ENCODE measurements around the gene TTLL5.

Gene TTLL5

DNA sequence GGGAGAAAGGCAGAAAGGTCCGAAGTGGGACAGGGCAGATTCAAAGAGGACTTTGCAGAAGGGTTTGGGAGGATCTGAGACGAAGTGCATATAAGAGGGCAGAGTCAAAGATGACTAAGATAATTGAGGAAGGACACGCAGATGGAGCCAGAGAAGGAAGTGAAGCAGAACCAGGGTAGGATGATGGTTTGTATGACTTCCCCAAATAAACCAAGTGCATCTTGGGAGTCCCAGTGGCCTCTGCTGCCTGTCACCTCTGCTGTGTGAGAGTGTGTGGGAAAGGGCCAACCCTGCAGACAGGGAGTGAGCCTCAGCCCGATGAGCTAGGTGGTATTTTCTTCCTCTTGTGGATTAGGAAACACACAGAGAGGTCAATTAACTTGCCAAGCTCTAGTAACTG, 45.8 kb upstream of the TTLL5 start:
- Histone ChIP-seq H3K27me3 (ENCODE audit: low read length) (no peaks in the 10 kb centered on the region), H3K27ac (ENCODE audit: low read depth, low read length) (no peak overlapping the region), H3K79me2 (ENCODE audit: insufficient read depth, low read length) (no peaks in the 10 kb centered on the region), H3K4me2 (ENCODE audit: low read depth, low read length, poor library complexity, severe bottlenecking) (no peak overlapping the region), H4K20me1 (ENCODE audit: low read depth, low read length) (no peaks in the 10 kb centered on the region), H3K9ac (ENCODE audit: low read length) (no peak overlapping the region), H3K9me3 (ENCODE audit: insufficient read depth, low read length) (no peaks in the 10 kb centered on the region), H2AFZ (ENCODE audit: low read depth, low read length, severe bottlenecking) (no peak overlapping the region), H3K4me3 (ENCODE audit: insufficient read depth, low read length, poor library complexity, severe bottlenecking) (no peak overlapping the region), H3F3A (ENCODE audit: insufficient read depth) (no peaks in the 10 kb centered on the region), H3K36me3 (ENCODE audit: low read length) (no peaks in the 10 kb centered on the region), H3K9me2 (replicated peaks; ENCODE audit: insufficient read depth, low read length) (no peaks in the 10 kb centered on the region)
- TF ChIP-seq, protein P1, sequence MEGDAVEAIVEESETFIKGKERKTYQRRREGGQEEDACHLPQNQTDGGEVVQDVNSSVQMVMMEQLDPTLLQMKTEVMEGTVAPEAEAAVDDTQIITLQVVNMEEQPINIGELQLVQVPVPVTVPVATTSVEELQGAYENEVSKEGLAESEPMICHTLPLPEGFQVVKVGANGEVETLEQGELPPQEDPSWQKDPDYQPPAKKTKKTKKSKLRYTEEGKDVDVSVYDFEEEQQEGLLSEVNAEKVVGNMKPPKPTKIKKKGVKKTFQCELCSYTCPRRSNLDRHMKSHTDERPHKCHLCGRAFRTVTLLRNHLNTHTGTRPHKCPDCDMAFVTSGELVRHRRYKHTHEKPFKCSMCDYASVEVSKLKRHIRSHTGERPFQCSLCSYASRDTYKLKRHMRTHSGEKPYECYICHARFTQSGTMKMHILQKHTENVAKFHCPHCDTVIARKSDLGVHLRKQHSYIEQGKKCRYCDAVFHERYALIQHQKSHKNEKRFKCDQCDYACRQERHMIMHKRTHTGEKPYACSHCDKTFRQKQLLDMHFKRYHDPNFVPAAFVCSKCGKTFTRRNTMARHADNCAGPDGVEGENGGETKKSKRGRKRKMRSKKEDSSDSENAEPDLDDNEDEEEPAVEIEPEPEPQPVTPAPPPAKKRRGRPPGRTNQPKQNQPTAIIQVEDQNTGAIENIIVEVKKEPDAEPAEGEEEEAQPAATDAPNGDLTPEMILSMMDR (IDR thresholded peaks at IDR 0.05; ENCODE audit: insufficient read depth, low read length, poor library complexity, severe bottlenecking), result no peak
- TF ChIP-seq EZH2phosphoT487 (conservative IDR thresholded peaks at IDR 0.05; ENCODE audit: low read length), result no peak

DNA sequence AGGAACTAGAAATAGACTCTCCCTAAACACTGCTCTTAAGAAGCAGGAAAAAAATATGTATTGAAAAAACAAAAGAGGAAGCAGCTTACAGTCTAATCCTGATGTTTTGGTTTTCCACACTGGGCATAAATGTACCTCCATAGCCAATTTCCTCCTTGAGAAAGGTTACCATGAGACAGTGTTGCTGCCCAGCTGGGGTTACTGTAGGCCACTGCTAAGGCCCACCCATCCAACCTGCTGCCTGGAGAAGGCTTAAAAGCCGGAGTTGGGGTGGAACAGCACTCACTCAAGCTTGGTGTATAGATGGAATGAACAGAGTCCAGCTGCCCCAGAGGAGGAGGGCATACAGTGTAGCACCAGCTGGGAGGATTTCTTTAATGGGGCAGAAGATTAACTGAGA, 41.5 kb upstream of the TTLL5 start:
- no peak overlapping the region for H2AFZ ChIP-seq (ENCODE audit: low read depth, low read length, severe bottlenecking)
- no peaks in the 10 kb centered on the region for H3F3A ChIP-seq (ENCODE audit: insufficient read depth)
- H3K9ac ChIP-seq (ENCODE audit: low read length), result no peak overlapping the region
- no peaks in the 10 kb centered on the region for H3K36me3 ChIP-seq (ENCODE audit: low read length)
- H3K4me2 ChIP-seq (ENCODE audit: low read depth, low read length, poor library complexity, severe bottlenecking), result no peak overlapping the region
- no peaks in the 10 kb centered on the region for H4K20me1 ChIP-seq (ENCODE audit: low read depth, low read length)
- H3K79me2 ChIP-seq (ENCODE audit: insufficient read depth, low read length), result no peaks in the 10 kb centered on the region
- no peak overlapping the region for H3K4me3 ChIP-seq (ENCODE audit: insufficient read depth, low read length, poor library complexity, severe bottlenecking)
- no peaks in the 10 kb centered on the region for H3K9me3 ChIP-seq (ENCODE audit: insufficient read depth, low read length)
- TF ChIP-seq, protein P1 (IDR thresholded peaks at IDR 0.05; ENCODE audit: insufficient read depth, low read length, poor library complexity, severe bottlenecking), result no peak
- TF ChIP-seq EZH2phosphoT487 (conservative IDR thresholded peaks at IDR 0.05; ENCODE audit: low read length), result no peak
- H3K9me2 ChIP-seq (replicated peaks; ENCODE audit: insufficient read depth, low read length), result no peaks in the 10 kb centered on the region
- H3K27me3 ChIP-seq (ENCODE audit: low read length), result no peaks in the 10 kb centered on the region
- H3K27ac ChIP-seq (ENCODE audit: low read depth, low read length), result no peak overlapping the region

DNA sequence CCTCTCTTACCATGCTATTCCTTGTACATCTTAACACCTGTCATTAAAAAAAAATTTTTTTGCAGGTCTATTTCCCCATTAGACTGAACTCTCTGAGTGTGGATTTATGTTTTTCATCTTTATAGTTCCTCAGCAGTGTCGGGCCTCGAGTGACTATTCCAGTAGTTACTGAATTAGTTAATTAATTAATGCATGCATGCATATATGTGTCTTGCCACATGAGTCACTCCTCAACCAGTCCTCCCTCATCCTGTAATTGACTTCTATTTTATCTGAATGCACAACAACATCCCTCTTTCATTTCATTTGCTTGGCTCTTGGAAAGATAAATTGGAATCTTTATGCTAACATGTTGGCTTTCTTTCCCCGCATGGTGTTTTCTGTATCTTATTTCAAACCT, 36.0 kb upstream of the TTLL5 start:
- no peak overlapping the region for H3K4me2 ChIP-seq (ENCODE audit: low read depth, low read length, poor library complexity, severe bottlenecking)
- no peaks in the 10 kb centered on the region for H3K79me2 ChIP-seq (ENCODE audit: insufficient read depth, low read length)
- no peaks in the 10 kb centered on the region for H3K9me2 ChIP-seq (replicated peaks; ENCODE audit: insufficient read depth, low read length)
- H3K27ac ChIP-seq (ENCODE audit: low read depth, low read length), result no peak overlapping the region
- H3K36me3 ChIP-seq (ENCODE audit: low read length), result no peaks in the 10 kb centered on the region
- no peaks in the 10 kb centered on the region for H3K9me3 ChIP-seq (ENCODE audit: insufficient read depth, low read length)
- H4K20me1 ChIP-seq (ENCODE audit: low read depth, low read length), result no peaks in the 10 kb centered on the region
- TF ChIP-seq EZH2phosphoT487 (conservative IDR thresholded peaks at IDR 0.05; ENCODE audit: low read length), result no peak
- TF ChIP-seq, protein P1 (IDR thresholded peaks at IDR 0.05; ENCODE audit: insufficient read depth, low read length, poor library complexity, severe bottlenecking), result no peak
- no peaks in the 10 kb centered on the region for H3F3A ChIP-seq (ENCODE audit: insufficient read depth)
- no peak overlapping the region for H3K9ac ChIP-seq (ENCODE audit: low read length)
- no peak overlapping the region for H3K4me3 ChIP-seq (ENCODE audit: insufficient read depth, low read length, poor library complexity, severe bottlenecking)
- no peaks in the 10 kb centered on the region for H3K27me3 ChIP-seq (ENCODE audit: low read length)
- H2AFZ ChIP-seq (ENCODE audit: low read depth, low read length, severe bottlenecking), result no peak overlapping the region

All from SU-DHL-6 (cell line).